Endometrial microvascular endothelial cells (primary cell): Measurements from ENCODE around the gene ANKRD11. TPM values are rescaled to one million over a fixed set of nuclear protein-coding genes. Genes with fewer than 3 reads are reported as not detected.
"Not testable (repeated sequence)": the region's sequence is repeated elsewhere in the genome, so short reads cannot be mapped to it uniquely, and the experiment has no call there.

Experiments
- in situ Hi-C: cut with HindIII; loops from 2 replicates; pipeline ENCODE4 v1.10.0; 2017; ENCODE audit warnings: low sequenced_read_pairs, low pct_unique_long_range_greater_than_20kb; ENCODE audit errors: inconsistent ontology term
- total RNA-seq: library from RNA; depleted of rRNA; stranded (reverse); fragments of >200 nt; gene quantifications from one replicate; pipeline ENCODE4 v1.2.3, GENCODE V29; 2015; ENCODE audit errors: inconsistent ontology term

ANKRD11 gene
- total RNA-seq, 1 donor from 2014 or later: 72.5 TPM

GRCh38 chr16:89363621-89364393, 126.6 kb downstream of the ANKRD11 start:
- in situ Hi-C loops: no loop called here

GRCh38 chr16:89362540-89363223, 127.7 kb downstream of the ANKRD11 start:
- in situ Hi-C loops: not testable (repeated sequence)

- in situ Hi-C loops: no loop called here
Observed at GRCh38 chr16:89361751-89362539, 128.4 kb downstream of the ANKRD11 start.

GRCh38 chr16:89360760-89361435, 129.5 kb downstream of the ANKRD11 start:
- in situ Hi-C loops: no loop called here

- in situ Hi-C loops: no loop called here
Observed at GRCh38 chr16:89359264-89360147, 130.9 kb downstream of the ANKRD11 start.

- in situ Hi-C loops: no loop called here
Observed at GRCh38 chr16:89358030-89359005, 132.0 kb downstream of the ANKRD11 start.

GRCh38 chr16:89357055-89357816, 133.1 kb downstream of the ANKRD11 start:
- in situ Hi-C loops: no loop called here

- in situ Hi-C loops: no loop called here
Observed at GRCh38 chr16:89355686-89356085, 134.7 kb downstream of the ANKRD11 start.

- in situ Hi-C loops: no loop called here
Observed at GRCh38 chr16:89355007-89355406, 135.4 kb downstream of the ANKRD11 start.

GRCh38 chr16:89354325-89354724, 136.0 kb downstream of the ANKRD11 start:
- in situ Hi-C loops: no loop called here

GRCh38 chr16:89352091-89352681, 138.2 kb downstream of the ANKRD11 start:
- in situ Hi-C loops: no loop called here

GRCh38 chr16:89351645-89352044, 138.7 kb downstream of the ANKRD11 start:
- in situ Hi-C loops: no loop called here

- in situ Hi-C loops: no loop called here
Observed at GRCh38 chr16:89350701-89351380, 139.5 kb downstream of the ANKRD11 start.

- in situ Hi-C loops: no loop called here
Observed at GRCh38 chr16:89349947-89350633, 140.3 kb downstream of the ANKRD11 start.

GRCh38 chr16:89347807-89348206, 142.6 kb downstream of the ANKRD11 start:
- in situ Hi-C loops: no loop called here
